Measurements from ENCODE around the gene SPINK6. TPM values are rescaled to one million over a fixed set of nuclear protein-coding genes. Genes with fewer than 3 reads are reported as not detected.

Gene SPINK6
- total RNA-seq, 1 donor from 2014 or later: not detected

GRCh38 chr5:148221508-148221907, 18.7 kb downstream of the SPINK6 start:
- H3K27ac ChIP-seq (ENCODE audit: low read depth, low read length): no peak overlapping the region
- H3K36me3 ChIP-seq (ENCODE audit: control insufficient read depth in 3 of 3, insufficient read depth in 3 of 3, low read length in 3 of 3): no peaks in the 10 kb centered on the region
- H3K4me1 ChIP-seq (ENCODE audit: control insufficient read depth in 3 of 3, insufficient read depth in 3 of 3, low read length in 3 of 3): no peaks in the 10 kb centered on the region
- H3K9ac ChIP-seq (ENCODE audit: low read depth in 1 of 3, low read length in 3 of 3): no peak overlapping the region
- no peaks in the 10 kb centered on the region for H3K9me3 ChIP-seq (ENCODE audit: control insufficient read depth in 3 of 3, low read length in 3 of 3)
- no peak overlapping the region for H3K4me3 ChIP-seq (ENCODE audit: low read length in 3 of 3)
- H3K27me3 ChIP-seq (ENCODE audit: control insufficient read depth in 3 of 3, insufficient read depth in 3 of 3, low read length in 3 of 3): no peaks in the 10 kb centered on the region

DNA sequence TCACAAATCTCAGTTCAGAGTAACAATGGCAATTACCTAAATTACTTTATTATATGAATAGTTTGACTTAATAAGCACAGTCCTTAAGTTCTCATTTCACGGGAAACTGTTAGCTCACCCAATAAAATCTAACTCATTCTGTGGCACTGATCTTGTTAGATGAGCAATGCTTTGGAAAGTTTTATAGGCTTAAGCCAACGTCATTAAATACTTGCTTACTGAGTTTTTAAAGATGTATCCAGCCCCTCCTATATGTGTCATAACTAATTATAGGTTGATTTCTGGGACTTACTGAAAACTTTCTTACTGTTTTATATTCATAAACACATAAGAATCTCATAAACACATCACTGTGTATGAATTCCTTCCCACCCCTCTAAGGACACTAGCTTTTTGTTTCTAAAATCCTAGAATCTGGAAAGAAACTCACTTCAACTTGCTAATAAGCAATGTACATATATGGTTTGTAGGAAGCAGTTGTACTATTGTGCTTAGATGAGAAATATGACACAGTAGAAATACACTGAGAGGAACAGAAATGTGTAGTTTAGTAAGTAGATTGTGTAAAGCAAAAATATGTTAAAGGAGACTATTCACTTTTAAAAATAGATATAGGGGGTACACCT, 21.4 kb downstream of the SPINK6 start:
- Histone ChIP-seq H3K36me3 (ENCODE audit: control insufficient read depth in 3 of 3, insufficient read depth in 3 of 3, low read length in 3 of 3) (no peaks in the 10 kb centered on the region), H3K9ac (ENCODE audit: low read depth in 1 of 3, low read length in 3 of 3) (no peak overlapping the region), H3K9me3 (ENCODE audit: control insufficient read depth in 3 of 3, low read length in 3 of 3) (no peaks in the 10 kb centered on the region), H3K27me3 (ENCODE audit: control insufficient read depth in 3 of 3, insufficient read depth in 3 of 3, low read length in 3 of 3) (no peaks in the 10 kb centered on the region), H3K4me3 (ENCODE audit: low read length in 3 of 3) (no peak overlapping the region), H3K4me1 (ENCODE audit: control insufficient read depth in 3 of 3, insufficient read depth in 3 of 3, low read length in 3 of 3) (no peaks in the 10 kb centered on the region), H3K27ac (ENCODE audit: low read depth, low read length) (no peak overlapping the region)

DNA sequence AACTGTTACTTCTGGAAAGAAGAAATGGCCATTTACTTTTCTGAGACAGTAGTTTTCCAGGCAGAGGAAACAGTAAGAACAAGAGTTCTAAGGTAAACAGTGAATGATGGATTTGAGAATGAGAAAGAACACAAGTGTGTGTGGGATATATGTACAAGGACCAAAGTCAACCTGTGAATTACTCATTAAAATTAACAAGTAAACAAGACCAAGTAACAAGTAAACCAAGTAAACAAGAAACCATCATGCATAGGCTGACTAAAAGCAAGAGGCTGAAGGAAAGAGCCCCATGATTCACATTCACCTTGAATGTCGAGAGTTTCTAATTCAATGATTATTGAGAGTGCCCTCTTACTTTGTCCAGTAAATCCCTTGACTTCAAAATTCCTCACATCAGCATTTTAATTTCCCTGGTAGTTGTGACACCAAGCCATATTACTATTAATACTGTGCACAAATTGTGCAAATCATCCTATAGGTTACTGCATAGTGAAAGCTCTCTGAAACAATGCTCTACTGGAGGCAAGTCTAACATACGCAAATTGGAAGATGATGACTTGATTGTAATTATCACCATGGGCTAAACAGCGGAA, 25.6 kb downstream of the SPINK6 start:
- no peak overlapping the region for H3K27ac ChIP-seq (ENCODE audit: low read depth, low read length)
- no peak overlapping the region for H3K9ac ChIP-seq (ENCODE audit: low read depth in 1 of 3, low read length in 3 of 3)
- no peak overlapping the region for H3K4me3 ChIP-seq (ENCODE audit: low read length in 3 of 3)
- no peaks in the 10 kb centered on the region for H3K9me3 ChIP-seq (ENCODE audit: control insufficient read depth in 3 of 3, low read length in 3 of 3)
- no peaks in the 10 kb centered on the region for H3K27me3 ChIP-seq (ENCODE audit: control insufficient read depth in 3 of 3, insufficient read depth in 3 of 3, low read length in 3 of 3)
- no peaks in the 10 kb centered on the region for H3K4me1 ChIP-seq (ENCODE audit: control insufficient read depth in 3 of 3, insufficient read depth in 3 of 3, low read length in 3 of 3)
- no peaks in the 10 kb centered on the region for H3K36me3 ChIP-seq (ENCODE audit: control insufficient read depth in 3 of 3, insufficient read depth in 3 of 3, low read length in 3 of 3)

DNA sequence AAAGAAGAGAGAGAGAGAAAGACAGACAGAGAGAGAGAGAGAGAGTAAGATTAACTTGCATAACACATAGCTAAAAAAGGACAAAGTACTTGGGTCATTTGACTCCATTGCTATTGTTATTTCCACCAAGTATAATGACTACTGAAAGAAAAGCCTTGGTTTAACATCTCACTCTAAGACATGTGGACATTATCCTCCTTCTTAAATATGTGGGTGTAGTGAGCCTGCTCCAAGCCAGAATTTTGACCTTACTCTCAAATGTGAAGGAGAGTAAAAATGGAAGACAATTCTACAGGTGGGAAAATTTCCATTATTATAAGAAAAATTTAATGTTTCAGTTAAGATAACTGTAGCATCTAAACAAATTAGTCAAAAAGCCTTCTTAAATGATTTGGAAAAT, 27.0 kb downstream of the SPINK6 start:
- H3K27me3 ChIP-seq (ENCODE audit: control insufficient read depth in 3 of 3, insufficient read depth in 3 of 3, low read length in 3 of 3): no peaks in the 10 kb centered on the region
- no peak overlapping the region for H3K27ac ChIP-seq (ENCODE audit: low read depth, low read length)
- no peaks in the 10 kb centered on the region for H3K4me1 ChIP-seq (ENCODE audit: control insufficient read depth in 3 of 3, insufficient read depth in 3 of 3, low read length in 3 of 3)
- no peak overlapping the region for H3K9ac ChIP-seq (ENCODE audit: low read depth in 1 of 3, low read length in 3 of 3)
- no peak overlapping the region for H3K4me3 ChIP-seq (ENCODE audit: low read length in 3 of 3)
- no peaks in the 10 kb centered on the region for H3K9me3 ChIP-seq (ENCODE audit: control insufficient read depth in 3 of 3, low read length in 3 of 3)
- no peaks in the 10 kb centered on the region for H3K36me3 ChIP-seq (ENCODE audit: control insufficient read depth in 3 of 3, insufficient read depth in 3 of 3, low read length in 3 of 3)

GRCh38 chr5:148230240-148230639, 27.4 kb downstream of the SPINK6 start:
- no peaks in the 10 kb centered on the region for H3K9me3 ChIP-seq (ENCODE audit: control insufficient read depth in 3 of 3, low read length in 3 of 3)
- H3K27me3 ChIP-seq (ENCODE audit: control insufficient read depth in 3 of 3, insufficient read depth in 3 of 3, low read length in 3 of 3): no peaks in the 10 kb centered on the region
- no peak overlapping the region for H3K27ac ChIP-seq (ENCODE audit: low read depth, low read length)
- H3K36me3 ChIP-seq (ENCODE audit: control insufficient read depth in 3 of 3, insufficient read depth in 3 of 3, low read length in 3 of 3): no peaks in the 10 kb centered on the region
- no peak overlapping the region for H3K9ac ChIP-seq (ENCODE audit: low read depth in 1 of 3, low read length in 3 of 3)
- no peak overlapping the region for H3K4me3 ChIP-seq (ENCODE audit: low read length in 3 of 3)
- no peaks in the 10 kb centered on the region for H3K4me1 ChIP-seq (ENCODE audit: control insufficient read depth in 3 of 3, insufficient read depth in 3 of 3, low read length in 3 of 3)

DNA sequence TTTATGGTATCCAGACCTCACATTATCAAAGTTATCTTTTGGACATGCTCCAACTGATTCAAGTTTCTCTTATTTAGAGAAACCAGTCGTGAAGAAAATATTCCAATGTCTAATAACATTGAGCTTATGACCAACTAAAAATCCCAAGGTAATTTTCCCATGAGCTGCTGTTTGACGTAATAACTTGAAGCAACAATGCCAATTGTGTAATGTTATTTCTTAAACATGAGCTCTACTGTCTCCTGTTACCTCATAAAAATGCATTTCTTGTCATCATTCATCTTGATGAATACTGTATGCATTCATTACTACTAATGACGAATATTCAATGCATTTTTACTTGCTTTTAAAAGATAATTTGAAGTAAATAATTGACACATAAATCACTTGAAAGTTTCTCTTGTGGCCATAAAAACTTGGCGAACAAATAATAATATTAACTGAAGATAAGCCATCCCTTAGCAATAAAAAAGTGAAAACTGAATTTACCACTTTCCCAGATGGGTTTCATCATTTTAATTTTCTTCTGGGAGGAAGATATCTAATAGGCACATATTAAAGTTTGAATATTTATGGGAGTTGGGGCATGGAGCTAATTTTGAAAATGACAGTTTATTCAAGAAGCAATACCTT, 35.1 kb downstream of the SPINK6 start:
- Histone ChIP-seq H3K27me3 (ENCODE audit: control insufficient read depth in 3 of 3, insufficient read depth in 3 of 3, low read length in 3 of 3) (no peaks in the 10 kb centered on the region), H3K27ac (ENCODE audit: low read depth, low read length) (no peak overlapping the region), H3K9me3 (ENCODE audit: control insufficient read depth in 3 of 3, low read length in 3 of 3) (no peaks in the 10 kb centered on the region), H3K4me1 (ENCODE audit: control insufficient read depth in 3 of 3, insufficient read depth in 3 of 3, low read length in 3 of 3) (no peaks in the 10 kb centered on the region), H3K36me3 (ENCODE audit: control insufficient read depth in 3 of 3, insufficient read depth in 3 of 3, low read length in 3 of 3) (no peaks in the 10 kb centered on the region), H3K4me3 (ENCODE audit: low read length in 3 of 3) (no peak overlapping the region), H3K9ac (ENCODE audit: low read depth in 1 of 3, low read length in 3 of 3) (no peak overlapping the region)

DNA sequence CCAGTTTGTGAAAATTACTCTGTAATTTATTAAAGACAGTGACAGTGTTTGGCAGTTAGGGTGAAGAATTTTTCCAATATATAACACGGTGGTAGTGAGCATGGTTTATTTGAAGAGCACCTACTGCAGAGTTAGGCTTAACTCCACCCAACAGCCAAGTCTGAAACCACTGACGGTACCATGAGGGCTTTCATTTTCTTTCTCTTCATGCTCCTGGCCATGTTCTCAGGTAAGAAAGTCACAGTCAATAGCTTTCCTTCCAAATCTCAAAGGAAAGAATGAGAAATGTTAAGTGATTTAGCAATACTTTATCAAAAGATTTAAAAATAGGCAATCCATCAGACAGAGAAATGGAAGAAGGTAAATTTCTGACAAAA, 35.6 kb downstream of the SPINK6 start, which contains the start of gene MARCOL:
Gene MARCOL, plus strand, starts transcription at position 108 of the 377 bp plus-strand sequence. Its CDS starts 73 bp downstream, at position 181.
- Histone ChIP-seq H3K4me1 (ENCODE audit: control insufficient read depth in 3 of 3, insufficient read depth in 3 of 3, low read length in 3 of 3) (no peaks in the 10 kb centered on the region), H3K27ac (ENCODE audit: low read depth, low read length) (no peak within 1 kb of the TSS), H3K36me3 (ENCODE audit: control insufficient read depth in 3 of 3, insufficient read depth in 3 of 3, low read length in 3 of 3) (no peaks in the 10 kb centered on the region), H3K9me3 (ENCODE audit: control insufficient read depth in 3 of 3, low read length in 3 of 3) (no peaks in the 10 kb centered on the region), H3K4me3 (ENCODE audit: low read length in 3 of 3) (no peak within 1 kb of the TSS), H3K27me3 (ENCODE audit: control insufficient read depth in 3 of 3, insufficient read depth in 3 of 3, low read length in 3 of 3) (no peaks in the 10 kb centered on the region), H3K9ac (ENCODE audit: low read depth in 1 of 3, low read length in 3 of 3) (no peak within 1 kb of the TSS)

GRCh38 chr5:148248894-148249293, 46.1 kb downstream of the SPINK6 start:
- Histone ChIP-seq H3K36me3 (ENCODE audit: control insufficient read depth in 3 of 3, insufficient read depth in 3 of 3, low read length in 3 of 3) (no peaks in the 10 kb centered on the region), H3K4me3 (ENCODE audit: low read length in 3 of 3) (no peak overlapping the region), H3K4me1 (ENCODE audit: control insufficient read depth in 3 of 3, insufficient read depth in 3 of 3, low read length in 3 of 3) (no peaks in the 10 kb centered on the region), H3K27me3 (ENCODE audit: control insufficient read depth in 3 of 3, insufficient read depth in 3 of 3, low read length in 3 of 3) (no peaks in the 10 kb centered on the region), H3K9ac (ENCODE audit: low read depth in 1 of 3, low read length in 3 of 3) (no peak overlapping the region), H3K9me3 (ENCODE audit: control insufficient read depth in 3 of 3, low read length in 3 of 3) (no peaks in the 10 kb centered on the region), H3K27ac (ENCODE audit: low read depth, low read length) (no peak overlapping the region)

DNA sequence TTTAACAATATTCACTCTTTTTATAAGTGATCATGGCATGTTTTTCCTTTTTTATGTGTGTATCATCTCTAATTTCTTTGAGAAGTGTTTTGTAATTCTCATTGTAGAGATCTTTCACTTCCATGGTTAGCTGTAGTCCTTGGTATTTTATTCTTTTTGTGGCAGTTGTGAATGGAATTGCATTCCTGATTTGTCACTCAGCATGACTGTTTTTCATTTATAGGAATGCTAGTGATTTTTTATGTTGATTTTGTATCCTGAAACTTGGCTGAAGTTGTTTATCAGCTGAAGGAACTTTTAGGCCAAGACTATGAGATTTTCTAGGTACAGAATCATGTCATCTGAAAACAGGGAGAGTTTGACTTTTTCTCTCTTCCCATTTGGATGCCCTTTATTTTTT, 52.6 kb downstream of the SPINK6 start:
- no peak overlapping the region for H3K9ac ChIP-seq (ENCODE audit: low read depth in 1 of 3, low read length in 3 of 3)
- no peak overlapping the region for H3K4me3 ChIP-seq (ENCODE audit: low read length in 3 of 3)
- no peaks in the 10 kb centered on the region for H3K36me3 ChIP-seq (ENCODE audit: control insufficient read depth in 3 of 3, insufficient read depth in 3 of 3, low read length in 3 of 3)
- H3K9me3 ChIP-seq (ENCODE audit: control insufficient read depth in 3 of 3, low read length in 3 of 3): peaks cover 0 to 9% (median 2%) of the 10 kb centered on the region in 3 donors
- no peaks in the 10 kb centered on the region for H3K4me1 ChIP-seq (ENCODE audit: control insufficient read depth in 3 of 3, insufficient read depth in 3 of 3, low read length in 3 of 3)
- no peak overlapping the region for H3K27ac ChIP-seq (ENCODE audit: low read depth, low read length)
- H3K27me3 ChIP-seq (ENCODE audit: control insufficient read depth in 3 of 3, insufficient read depth in 3 of 3, low read length in 3 of 3): no peaks in the 10 kb centered on the region

GRCh38 chr5:148259288-148259687, 56.4 kb downstream of the SPINK6 start:
- no peaks in the 10 kb centered on the region for H3K36me3 ChIP-seq (ENCODE audit: control insufficient read depth in 3 of 3, insufficient read depth in 3 of 3, low read length in 3 of 3)
- no peaks in the 10 kb centered on the region for H3K4me1 ChIP-seq (ENCODE audit: control insufficient read depth in 3 of 3, insufficient read depth in 3 of 3, low read length in 3 of 3)
- H3K9ac ChIP-seq (ENCODE audit: low read depth in 1 of 3, low read length in 3 of 3): no peak overlapping the region

More at GRCh38 chr5:148259288-148259687, 56.4 kb downstream of the SPINK6 start:
- H3K4me3 ChIP-seq (ENCODE audit: low read length in 3 of 3): no peak overlapping the region
- H3K27me3 ChIP-seq (ENCODE audit: control insufficient read depth in 3 of 3, insufficient read depth in 3 of 3, low read length in 3 of 3): no peaks in the 10 kb centered on the region
- peaks cover 0 to 9% (median 2%) of the 10 kb centered on the region in 3 donors for H3K9me3 ChIP-seq (ENCODE audit: control insufficient read depth in 3 of 3, low read length in 3 of 3)
- H3K27ac ChIP-seq (ENCODE audit: low read depth, low read length): no peak overlapping the region
